GM19025 (cell line): ENCODE results near the gene TRIM32.

Source experiments
- ATAC-seq: cut with Tn5 transposase; IDR thresholded peaks from one replicate; pipeline ENCODE4 v1.9.1; 2021; ENCODE audit warnings: mild to moderate bottlenecking, low read depth, moderate library complexity; ENCODE audit not compliant: unreplicated experiment

TRIM32 gene

DNA sequence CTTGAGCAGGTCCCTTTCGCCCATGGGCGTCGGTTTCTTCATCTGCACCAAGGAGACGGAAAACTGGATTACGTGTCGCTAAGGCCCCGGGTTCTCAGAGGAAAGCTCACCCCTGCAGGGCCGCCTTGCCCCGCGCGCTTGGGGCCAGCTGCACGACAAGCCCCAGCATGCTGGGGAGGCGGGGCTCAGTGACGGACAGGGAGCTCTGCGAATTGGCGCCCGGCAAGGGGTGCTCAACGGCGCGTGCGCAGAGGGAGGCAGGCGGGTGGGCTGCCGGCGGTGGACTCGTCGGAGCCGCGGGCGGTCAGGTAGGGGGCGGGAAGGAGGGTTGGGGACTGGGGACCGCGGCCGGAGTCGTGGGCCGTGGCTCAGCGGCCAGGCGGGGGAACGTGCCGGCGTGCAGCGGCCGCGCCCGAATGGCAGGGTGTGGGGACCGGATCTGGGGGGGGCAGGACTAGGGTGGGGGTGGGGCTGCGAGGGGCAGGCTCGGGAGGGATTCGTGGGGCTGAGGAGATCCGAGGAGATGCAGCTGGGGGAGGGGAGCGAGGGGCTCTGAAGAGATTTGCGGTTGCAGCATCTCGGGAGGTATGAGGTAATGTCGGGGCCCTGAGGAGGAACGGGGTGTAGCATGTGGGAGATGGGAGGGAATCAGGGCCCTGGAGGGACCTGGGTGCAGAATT, at the start of gene TRIM32:
Gene TRIM32, plus strand, starts transcription at position 232 of the 680 bp plus-strand sequence. CDS start 10,438 bp downstream, outside the sequence.
- peak; percentile 98 for ATAC-seq

DNA sequence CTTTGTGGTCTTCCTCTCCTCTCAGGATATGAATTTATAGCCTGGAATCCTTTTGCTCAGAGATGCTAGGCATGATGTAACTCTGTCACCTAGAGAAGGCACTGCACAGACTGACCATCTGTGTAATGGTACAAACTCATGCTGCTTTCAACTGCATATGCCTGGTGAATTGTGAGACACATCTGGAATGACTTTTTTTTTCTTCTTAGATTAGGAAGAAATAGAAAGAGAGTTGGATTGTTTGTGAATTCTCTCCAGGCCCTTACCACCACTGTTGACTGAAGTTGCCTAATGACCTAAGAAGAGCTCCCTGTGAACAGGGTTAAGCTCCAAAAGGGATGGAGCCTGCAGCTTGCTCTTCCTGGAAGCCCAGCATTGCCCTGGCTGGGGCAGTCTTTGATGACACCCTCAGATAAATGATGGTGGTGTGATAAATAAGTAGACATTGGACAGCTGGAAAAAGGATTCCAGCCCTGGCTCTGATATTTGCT, 47.8 kb upstream of the TRIM32 start:
- no peak for ATAC-seq

DNA sequence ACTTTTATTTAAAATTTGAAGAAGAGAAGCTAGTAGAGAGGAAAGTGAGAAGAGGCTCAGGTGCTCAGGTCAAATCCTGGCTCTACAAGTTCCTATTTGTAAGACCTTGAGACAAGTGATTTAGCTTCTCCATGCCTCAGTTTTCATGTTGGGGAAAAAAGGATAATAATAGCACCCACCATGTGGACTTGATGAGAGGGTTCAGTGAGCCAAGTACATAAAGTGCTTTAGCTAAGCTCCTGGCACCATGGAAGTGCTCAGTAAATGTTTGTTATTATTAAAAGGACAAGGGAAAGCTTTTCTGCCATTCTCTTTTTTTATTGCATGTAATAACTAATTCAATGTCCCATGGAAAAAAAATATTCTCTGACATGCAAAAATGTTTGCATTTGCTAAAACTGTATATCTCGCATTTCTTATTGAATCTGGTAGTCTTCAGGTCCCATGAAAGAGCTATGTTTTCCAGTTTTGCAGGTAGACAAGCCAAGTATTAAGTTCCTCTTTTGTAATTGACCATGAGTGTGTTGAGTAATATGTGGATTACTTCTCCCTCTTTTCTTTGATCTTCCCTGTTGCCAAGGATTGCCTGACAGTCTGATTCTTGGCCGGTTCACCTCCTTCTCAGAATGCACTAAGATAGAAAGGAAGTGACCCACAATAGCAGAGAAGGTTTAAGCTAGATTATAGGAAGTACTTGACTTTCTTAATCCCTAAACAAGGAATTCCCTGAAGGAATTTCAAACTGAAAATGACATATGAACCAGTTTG, 45.6 kb upstream of the TRIM32 start:
- ATAC-seq = no peak

DNA sequence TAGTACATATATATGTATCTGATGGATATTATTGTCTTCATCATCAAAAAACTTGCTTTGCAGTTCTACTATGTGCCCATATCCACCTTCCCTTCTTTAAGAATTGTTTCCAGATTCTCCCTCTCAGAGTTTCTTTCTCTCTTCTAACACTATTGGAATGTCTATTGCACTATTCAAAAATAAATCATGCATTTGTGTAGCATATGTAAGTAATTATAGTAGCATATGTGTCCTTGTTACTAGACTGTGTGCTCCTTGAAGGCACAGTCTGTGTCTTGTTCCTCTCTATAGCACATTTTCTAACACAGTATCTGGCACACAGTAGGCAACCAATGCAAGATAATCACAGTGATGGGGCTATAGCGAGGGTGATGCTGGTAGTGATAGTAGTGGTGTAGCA, 43.4 kb upstream of the TRIM32 start:
- ATAC-seq = no peak

DNA sequence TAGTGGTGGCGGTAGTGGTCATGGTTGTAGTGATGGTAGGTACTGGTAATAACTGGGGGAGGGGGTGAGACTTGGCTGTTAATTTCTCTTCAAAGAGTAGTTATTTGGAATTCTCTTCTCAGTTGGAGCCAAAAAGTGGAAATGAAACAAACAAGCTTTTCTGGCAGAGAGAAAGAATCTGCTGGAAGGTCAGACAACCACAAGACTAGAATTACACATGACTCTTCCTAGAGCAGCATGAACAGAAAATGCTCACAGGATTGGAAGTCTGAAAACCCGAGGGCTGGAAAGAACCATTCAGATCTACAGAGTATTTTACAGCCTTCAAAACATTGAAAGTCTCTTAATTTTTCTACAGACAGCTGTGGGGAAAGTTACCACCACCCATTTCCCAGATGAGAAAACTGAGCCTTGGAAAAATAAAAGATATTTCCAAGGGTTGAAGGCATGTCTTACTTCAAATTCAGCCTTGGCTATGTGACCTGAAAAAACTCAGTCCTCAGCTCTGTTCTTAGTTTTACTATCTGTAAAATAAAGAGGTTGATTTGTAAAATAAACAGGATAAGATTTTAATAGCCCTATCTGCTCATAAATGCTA, 42.9 kb upstream of the TRIM32 start:
- ATAC-seq = no peak

DNA sequence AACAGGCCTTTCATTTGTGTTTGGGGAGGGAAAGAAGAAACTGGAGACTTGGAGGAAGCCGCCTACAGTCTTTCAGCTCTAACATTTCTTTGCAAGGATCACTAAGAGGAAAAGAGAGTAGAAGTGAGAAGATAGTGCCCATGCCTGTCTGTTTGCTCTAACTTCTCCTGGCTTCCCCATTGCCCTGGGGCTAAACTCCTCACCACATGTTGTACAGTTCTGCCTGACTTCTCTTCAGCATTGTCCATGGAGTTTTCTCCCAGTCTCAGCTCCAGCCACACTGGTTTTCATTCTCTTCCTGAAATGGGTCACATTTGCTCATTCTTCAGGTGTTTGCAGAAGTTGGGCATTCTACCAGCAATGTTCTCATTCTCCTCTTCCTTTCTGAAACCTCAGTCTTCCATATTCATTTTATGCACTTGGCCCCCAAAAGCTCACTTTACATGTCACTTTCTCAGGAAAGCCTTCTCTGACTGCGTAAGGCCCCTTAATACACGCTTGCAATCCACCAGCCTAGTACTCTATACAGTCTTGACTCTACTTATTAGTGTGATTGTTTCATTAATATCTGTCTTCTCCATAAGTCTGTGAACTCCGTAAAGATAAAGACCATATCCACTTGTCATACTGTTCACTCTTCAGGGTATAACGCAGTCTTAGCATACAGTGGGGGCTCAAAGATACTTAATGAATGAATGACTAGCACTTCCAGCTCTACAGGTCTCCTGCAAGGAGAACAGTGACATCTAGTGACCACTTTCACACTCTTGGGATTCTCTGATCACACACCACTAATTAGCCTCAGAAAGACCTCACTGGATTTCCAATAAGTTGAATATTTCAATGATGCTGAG, 40.2 kb upstream of the TRIM32 start:
- no peak for ATAC-seq

DNA sequence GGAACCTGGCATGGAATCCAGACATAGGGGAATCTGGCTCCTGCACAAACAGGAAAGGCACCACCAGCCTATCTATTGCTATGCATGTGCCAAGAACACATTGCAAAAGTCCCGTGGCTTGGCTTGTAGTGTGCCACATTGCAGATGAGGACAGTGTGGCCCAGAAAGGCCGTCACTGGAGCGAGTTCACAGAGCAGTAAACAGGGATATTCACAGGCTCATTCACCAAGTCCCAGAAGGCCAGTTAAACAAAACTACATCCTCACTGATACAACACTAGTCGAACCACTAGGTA, 39.6 kb upstream of the TRIM32 start:
- ATAC-seq = no peak

DNA sequence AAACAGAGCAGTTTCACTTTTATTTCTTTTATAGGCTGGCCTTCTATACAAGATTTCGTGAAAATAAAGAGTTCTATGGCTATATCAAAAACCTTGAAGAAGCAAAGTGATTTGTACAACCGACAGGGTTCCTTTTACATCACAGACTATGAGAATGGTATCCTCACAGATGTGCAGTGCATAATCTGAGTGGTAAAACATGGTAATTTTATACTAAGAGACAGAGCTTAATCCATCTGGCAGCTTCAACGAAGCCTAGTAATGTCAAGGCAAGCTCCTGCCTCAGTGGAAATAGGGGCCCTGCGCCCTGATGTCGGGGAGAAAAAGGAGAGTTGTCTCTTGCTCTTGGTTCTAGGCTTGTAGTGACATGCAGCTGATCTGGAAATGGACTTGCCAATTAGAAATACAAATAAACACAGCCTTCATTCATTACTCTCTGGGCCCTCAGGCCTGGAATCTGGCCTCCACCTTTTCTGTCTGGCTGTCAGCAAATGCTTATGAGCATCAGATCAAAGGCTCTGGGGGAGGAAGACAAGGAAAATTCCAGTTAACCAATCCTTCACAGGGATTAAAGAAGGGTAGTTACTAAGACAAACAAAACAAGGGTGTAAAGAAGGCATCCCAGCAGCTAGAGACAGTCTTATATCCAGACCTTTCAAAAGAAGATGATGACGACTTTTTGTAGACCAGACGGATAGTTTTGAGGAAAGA, 33.6 kb upstream of the TRIM32 start:
- ATAC-seq = no peak

GRCh38 chr9:116654059-116654355, 33.1 kb upstream of the TRIM32 start:
- ATAC-seq = no peak

GRCh38 chr9:116656501-116656971, 30.6 kb upstream of the TRIM32 start:
- ATAC-seq = no peak

DNA sequence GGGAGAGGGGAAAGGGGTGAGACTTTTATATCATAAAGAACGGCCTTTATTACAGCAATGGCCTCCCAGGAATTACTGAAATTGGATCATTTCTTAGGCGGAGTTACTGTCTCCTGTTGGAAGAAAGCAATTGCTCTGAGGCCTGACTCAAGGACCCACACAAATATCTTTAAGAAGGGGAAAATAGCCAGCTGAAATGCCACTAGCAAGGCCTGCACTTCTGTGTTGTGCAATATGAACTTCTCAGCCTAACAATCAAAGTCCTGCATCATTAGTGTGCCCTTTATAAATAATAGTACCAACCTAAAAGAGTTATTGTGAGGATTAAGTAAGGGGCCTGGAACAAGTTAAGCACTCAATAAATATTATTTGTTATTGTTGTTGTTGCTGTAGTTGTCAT, 30.1 kb upstream of the TRIM32 start:
- ATAC-seq = no peak

GRCh38 chr9:116658265-116658664, 28.8 kb upstream of the TRIM32 start:
- ATAC-seq = no peak

- peak; percentile 82 for ATAC-seq
Observed at GRCh38 chr9:116661037-116661954, 25.8 kb upstream of the TRIM32 start.

DNA sequence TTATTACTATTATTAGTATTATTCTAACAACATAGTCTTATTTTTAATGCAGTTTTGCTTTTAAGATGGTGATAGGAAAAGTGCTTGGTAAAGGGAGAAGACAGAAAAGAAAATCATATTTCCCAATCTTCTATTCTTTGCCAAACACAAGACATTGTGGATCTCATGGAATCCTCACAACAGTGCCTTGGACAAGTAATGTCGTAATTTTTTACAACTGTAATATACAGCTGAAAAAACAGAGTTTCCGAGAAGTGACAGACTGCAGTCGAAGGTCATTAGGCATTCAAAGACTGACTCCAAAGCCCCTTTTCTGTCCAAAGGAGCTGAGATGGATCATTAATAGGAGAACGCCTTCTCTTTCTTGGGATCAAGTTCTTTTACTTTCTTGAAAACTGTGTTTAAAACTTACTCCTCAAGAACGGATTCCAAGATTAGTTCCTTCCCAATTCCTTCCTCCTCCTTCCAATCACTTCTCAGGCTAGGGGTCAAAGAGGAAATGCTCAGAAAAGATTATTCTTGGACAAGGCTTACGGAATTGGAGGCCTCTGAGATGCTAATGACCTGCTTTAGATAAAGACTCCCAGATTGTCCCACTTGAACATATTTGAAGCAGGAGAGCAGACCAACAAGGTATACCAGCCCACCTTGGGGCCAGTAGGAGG, 24.3 kb upstream of the TRIM32 start:
- no peak for ATAC-seq

DNA sequence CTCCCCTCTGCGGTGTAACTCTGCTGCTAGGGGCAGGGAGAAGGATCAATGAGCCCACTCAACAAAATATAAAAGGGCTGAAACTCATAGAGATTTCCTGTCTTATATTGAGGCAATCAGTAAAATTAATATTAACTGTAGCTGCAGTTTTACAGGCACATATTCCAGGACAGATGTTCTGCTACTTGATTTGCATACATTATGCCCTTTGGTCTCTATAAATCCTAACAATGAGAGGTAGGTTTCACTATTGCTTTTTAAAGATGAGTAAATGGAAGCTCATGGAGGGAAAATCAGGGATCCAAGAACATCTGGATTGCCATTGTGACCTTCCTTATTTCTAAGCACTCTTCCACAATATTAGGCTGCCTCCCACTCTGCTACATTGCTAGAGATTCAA, 23.5 kb upstream of the TRIM32 start:
- ATAC-seq = no peak

- ATAC-seq = no peak
Observed at GRCh38 chr9:116668970-116669695, 18.0 kb upstream of the TRIM32 start.

DNA sequence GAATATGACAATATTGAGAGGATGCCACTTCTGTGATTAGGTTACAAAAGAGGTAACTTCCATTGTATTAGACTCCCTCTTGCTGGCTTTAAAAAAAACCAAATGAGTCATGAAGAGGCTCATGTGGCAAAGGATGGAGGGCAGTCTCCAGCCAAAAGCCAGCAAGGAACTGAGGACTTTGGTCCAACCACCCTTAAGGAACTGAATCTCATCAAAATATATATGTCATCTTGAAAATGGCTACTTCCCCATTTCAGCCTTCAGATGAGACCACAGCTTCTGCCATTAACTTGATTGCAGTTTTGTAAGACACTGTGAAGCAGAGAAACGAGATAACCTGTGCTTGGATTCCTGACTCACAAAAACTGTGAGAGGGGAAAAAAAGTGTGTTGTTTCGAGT, 15.5 kb upstream of the TRIM32 start:
- no peak for ATAC-seq

- ATAC-seq = no peak
Observed at GRCh38 chr9:116673375-116673774, 13.7 kb upstream of the TRIM32 start.
